Inflammatory macrophage treated with lipopolysaccharide for 4 hours (primary cell): ENCODE results near the gene STAG1.
"Not testable (repeated sequence)": the region's sequence is repeated elsewhere in the genome, so short reads cannot be mapped to it uniquely, and the experiment has no call there.

ENCODE experiments used
- DNase-seq: peaks from one replicate; pipeline ENCODE4 v3.0.0-alpha.2; 2020

The STAG1 gene

GRCh38 chr3:136741063-136741462, 11.1 kb downstream of the STAG1 start:
- no peak for DNase-seq

GRCh38 chr3:136740351-136740958, 11.7 kb downstream of the STAG1 start:
- no peak for DNase-seq

GRCh38 chr3:136736950-136737349, 15.2 kb downstream of the STAG1 start:
- not testable (repeated sequence) for DNase-seq

- DNase-seq = no peak
Measured at GRCh38 chr3:136735103-136735502, 17.1 kb downstream of the STAG1 start.

- no peak for DNase-seq
Measured at GRCh38 chr3:136734382-136735070, 17.7 kb downstream of the STAG1 start.

GRCh38 chr3:136733317-136733833, 18.8 kb downstream of the STAG1 start:
- DNase-seq = no peak

GRCh38 chr3:136731274-136731884, 20.8 kb downstream of the STAG1 start:
- DNase-seq = no peak

- DNase-seq = no peak
Measured at GRCh38 chr3:136730595-136731273, 21.4 kb downstream of the STAG1 start.

- no peak for DNase-seq
Measured at GRCh38 chr3:136728918-136729317, 23.3 kb downstream of the STAG1 start.

GRCh38 chr3:136728473-136728872, 23.7 kb downstream of the STAG1 start:
- peak; percentile 6 for DNase-seq

- no peak for DNase-seq
Measured at GRCh38 chr3:136725468-136725867, 26.7 kb downstream of the STAG1 start.

- not testable (repeated sequence) for DNase-seq
Measured at GRCh38 chr3:136722916-136723315, 29.3 kb downstream of the STAG1 start.

GRCh38 chr3:136722399-136722798, 29.8 kb downstream of the STAG1 start:
- not testable (repeated sequence) for DNase-seq

GRCh38 chr3:136720091-136720490, 32.1 kb downstream of the STAG1 start:
- DNase-seq = no peak

GRCh38 chr3:136716629-136717028, 35.5 kb downstream of the STAG1 start:
- no peak for DNase-seq

- DNase-seq = peak; percentile 48
Measured at GRCh38 chr3:136714020-136714419, 38.2 kb downstream of the STAG1 start.

GRCh38 chr3:136712941-136713340, 39.2 kb downstream of the STAG1 start:
- peak; percentile 49 for DNase-seq

- not testable (repeated sequence) for DNase-seq
Measured at GRCh38 chr3:136711888-136712287, 40.3 kb downstream of the STAG1 start.

GRCh38 chr3:136711277-136711676, 40.9 kb downstream of the STAG1 start:
- DNase-seq = no peak

GRCh38 chr3:136709775-136710174, 42.4 kb downstream of the STAG1 start:
- DNase-seq = not testable (repeated sequence)

- DNase-seq = peak; percentile 71
Measured at GRCh38 chr3:136708333-136708985, 43.7 kb downstream of the STAG1 start.

- DNase-seq = no peak
Measured at GRCh38 chr3:136703429-136703828, 48.7 kb downstream of the STAG1 start.
